PC-9 (cell line): ENCODE data around the gene TRIP11. TPM values are rescaled to one million over a fixed set of nuclear protein-coding genes. Genes with fewer than 3 reads are reported as not detected.

Source experiments
- BruUV-seq: library from RNA; stranded (reverse); fragments of 400-500 nt; replicated peaks from 2 replicates; lab custom pipeline; 2021; lab: Mats Ljungman, UMichigan
- CTCF ChIA-PET: fragments of 300-600 bp; sonication (Branson Sonifier 250); formaldehyde crosslinking; loops from one replicate; lab custom pipeline; 2022; ENCODE audit warnings: antibody characterized with exemption; lab: Charles Lee
- POLR2A ChIA-PET: fragments of 300-600 bp; sonication (Branson Sonifier 250); formaldehyde crosslinking; loops from one replicate; lab custom pipeline; 2022; ENCODE audit warnings: antibody characterized with exemption; ENCODE audit not compliant: unreplicated experiment; lab: Charles Lee
- DNase-seq, 2 experiments: peaks; one replicate each; pipeline versions ENCODE4 v3.0.0 to v3.0.0-alpha.2; 2015 to 2022; ENCODE audit warnings: mixed read lengths in 1 of 2
- H2AFZ ChIP-seq: fragments of 200-600 bp; sonication (generic); 2 replicates; pipeline ENCODE4 v1.8.1; 2017; ENCODE audit warnings: antibody characterized with exemption
- H3F3A ChIP-seq: fragments of 200-600 bp; sonication (generic); 2 replicates; pipeline ENCODE4 v1.8.1; 2017; ENCODE audit warnings: antibody characterized with exemption, mild to moderate bottlenecking, low read depth; ENCODE audit not compliant: insufficient read depth
- H3K27ac ChIP-seq: fragments of 200-600 bp; sonication (generic); 2 replicates; pipeline ENCODE4 v1.6.1; 2016; ENCODE audit warnings: mixed run types
- H3K27me3 ChIP-seq: fragments of 200-600 bp; sonication (generic); 2 replicates; pipeline ENCODE4 v1.6.1; 2016; ENCODE audit warnings: low read depth, mixed run types; ENCODE audit not compliant: insufficient read depth
- H3K36me3 ChIP-seq: fragments of 200-600 bp; sonication (generic); 2 replicates; pipeline ENCODE4 v1.6.1; 2016; ENCODE audit warnings: low read depth, mixed run types
- H3K4me1 ChIP-seq: fragments of 200-600 bp; sonication (generic); replicated peaks from 2 replicates; pipeline ENCODE4 v1.6.1; 2016; ENCODE audit warnings: mixed run types; ENCODE audit not compliant: insufficient read depth
- H3K4me2 ChIP-seq: fragments of 200-600 bp; sonication (generic); 2 replicates; pipeline ENCODE4 v1.6.1; 2017; ENCODE audit warnings: mixed run types
- H3K4me3 ChIP-seq: fragments of 200-600 bp; sonication (generic); 2 replicates; pipeline ENCODE4 v1.6.1; 2016; ENCODE audit warnings: mixed run types
- H3K79me2 ChIP-seq: fragments of 200-600 bp; sonication (generic); 2 replicates; pipeline ENCODE4 v1.6.1; 2017; ENCODE audit warnings: low read depth, mixed run types
- H3K9me2 ChIP-seq: fragments of 200-600 bp; sonication (generic); 2 replicates; pipeline ENCODE4 v1.8.1; 2017; ENCODE audit warnings: mild to moderate bottlenecking; ENCODE audit not compliant: insufficient read depth
- H3K9me3 ChIP-seq: fragments of 200-600 bp; sonication (generic); 2 replicates; pipeline ENCODE4 v1.8.1; 2016; ENCODE audit warnings: low read depth; ENCODE audit not compliant: insufficient read depth
- H4K20me1 ChIP-seq: fragments of 200-600 bp; sonication (generic); 2 replicates; pipeline ENCODE4 v1.8.1; 2017; ENCODE audit not compliant: insufficient read depth
- CTCF ChIP-seq: fragments of 200-600 bp; sonication (generic); conservative IDR thresholded peaks from 2 replicates; pipeline ENCODE4 v1.6.1; 2017; ENCODE audit warnings: mixed run types, antibody characterized with exemption, mild to moderate bottlenecking, moderate library complexity
- EZH2 ChIP-seq: fragments of 200-600 bp; sonication (generic); IDR thresholded peaks from 2 replicates; pipeline ENCODE4 v1.8.0; 2017; ENCODE audit warnings: antibody characterized with exemption, low read depth
- intact Hi-C: fragments of 100-400 bp; cut with micrococcal nuclease; formaldehyde crosslinking; loops from one replicate; pipeline ENCODE4 v1.10.0; 2022; ENCODE audit not compliant: unreplicated experiment
- total RNA-seq: library from RNA; stranded (reverse); gene quantifications from 2 replicates; pipeline ENCODE4 v1.2.3, GENCODE V29; 2021

TRIP11 gene
- total RNA-seq, 1 experiment from 2014 or later, result 22.0 TPM

GRCh38 chr14:92037989-92038388 is 1.9 kb downstream of the TRIP11 start:
- POLR2A ChIA-PET, result no interaction called here
- no peak for DNase-seq
- no peaks in the 10 kb centered on the region for H3F3A ChIP-seq
- BruUV-seq, result no TSS peak
- H4K20me1 ChIP-seq, result peaks cover 9% of the 10 kb centered on the region
- no peaks in the 10 kb centered on the region for H3K9me3 ChIP-seq
- H3K4me3 ChIP-seq, result peak overlapping the region; percentile 85; the same call in 1 of the 2 replicates
- intact Hi-C loops, result no loop called here
- no peaks in the 10 kb centered on the region for H3K27me3 ChIP-seq
- H2AFZ ChIP-seq, result no peak overlapping the region
- no peaks in the 10 kb centered on the region for H3K9me2 ChIP-seq
- H3K27ac ChIP-seq, result no peak overlapping the region
- H3K79me2 ChIP-seq, result peaks cover 48% of the 10 kb centered on the region
- 0 out of 2 replicates have a peak, but pooled peaks cover 10% of the 10 kb centered on the region for H3K4me1 ChIP-seq
- CTCF ChIA-PET, result interaction anchor here (0.7 kb wide), 1 partner anchor 526 kb away, joined by 6 read pairs; no protein-coding TSS in a partner anchor
- TF ChIP-seq EZH2 (no peak), CTCF (no peak)
- peak overlapping the region; percentile 98 for H3K4me2 ChIP-seq
- no peaks in the 10 kb centered on the region for H3K36me3 ChIP-seq

GRCh38 chr14:92035890-92036289 is 4.0 kb downstream of the TRIP11 start:
- H3K4me3 ChIP-seq, result no peak overlapping the region
- no peaks in the 10 kb centered on the region for H3K9me3 ChIP-seq
- no peak overlapping the region for H2AFZ ChIP-seq
- peaks cover 44% of the 10 kb centered on the region for H3K79me2 ChIP-seq
- H3K27me3 ChIP-seq, result no peaks in the 10 kb centered on the region
- no peak overlapping the region for H3K27ac ChIP-seq
- BruUV-seq, result no TSS peak
- CTCF ChIA-PET, result no interaction called here
- intact Hi-C loops, result no loop called here
- POLR2A ChIA-PET, result no interaction called here
- no peak for DNase-seq
- H3K36me3 ChIP-seq, result no peaks in the 10 kb centered on the region
- TF ChIP-seq EZH2 (no peak), CTCF (no peak)
- H4K20me1 ChIP-seq, result peaks cover 9% of the 10 kb centered on the region
- 0 out of 2 replicates have a peak, but pooled peaks cover 10% of the 10 kb centered on the region for H3K4me1 ChIP-seq
- H3F3A ChIP-seq, result no peaks in the 10 kb centered on the region
- no peaks in the 10 kb centered on the region for H3K9me2 ChIP-seq
- no peak overlapping the region for H3K4me2 ChIP-seq

GRCh38 chr14:92033906-92034687 is 5.8 kb downstream of the TRIP11 start:
- H3K27me3 ChIP-seq, result no peaks in the 10 kb centered on the region
- H3K36me3 ChIP-seq, result no peaks in the 10 kb centered on the region
- H2AFZ ChIP-seq, result no peak overlapping the region
- H3K4me1 ChIP-seq, result 0 out of 2 replicates have a peak, but pooled peaks cover 10% of the 10 kb centered on the region
- no peaks in the 10 kb centered on the region for H3K9me3 ChIP-seq
- no peaks in the 10 kb centered on the region for H3K9me2 ChIP-seq
- peaks cover 36% of the 10 kb centered on the region for H3K79me2 ChIP-seq
- peaks cover 9% of the 10 kb centered on the region for H4K20me1 ChIP-seq
- no peak for DNase-seq
- H3K4me3 ChIP-seq, result no peak overlapping the region
- BruUV-seq, result no TSS peak
- TF ChIP-seq EZH2 (no peak), CTCF (no peak)
- intact Hi-C loops, result no loop called here
- ChIA-PET POLR2A (interaction anchor here (0.7 kb wide), 1 partner anchor 656 kb away, joined by 7 read pairs; no protein-coding TSS in a partner anchor), CTCF (no interaction called here)
- H3K27ac ChIP-seq, result no peak overlapping the region
- H3K4me2 ChIP-seq, result no peak overlapping the region
- no peaks in the 10 kb centered on the region for H3F3A ChIP-seq
